ENCODE results near the gene CEND1. TPM values are rescaled to one million over a fixed set of nuclear protein-coding genes. Genes with fewer than 3 reads are reported as not detected.
A peak's percentile ranks its signal among the peaks of the same experiment; 100 is the strongest.

Gene CEND1
- total and polyA plus RNA-seq, 2 of the 4 experiments (the other 2 are of a cell fraction): 0.90 to 4.0 TPM

- TF ChIP-seq MAFK (IDR thresholded peaks at IDR 0.05; ENCODE audit: low read depth, low read length) (no peak), MXI1 (IDR thresholded peaks at IDR 0.05; ENCODE audit: borderline replicate concordance, low read depth, low read length) (no peak), USF2 (IDR thresholded peaks at IDR 0.05; ENCODE audit: low read depth, low read length) (no peak), RFX5 (IDR thresholded peaks at IDR 0.05; ENCODE audit: low read depth, low read length) (no peak), BHLHE40 (IDR thresholded peaks at IDR 0.05; ENCODE audit: low read depth, low read length) (no peak), CEBPB (IDR thresholded peaks at IDR 0.05; ENCODE audit: low read depth, low read length) (no peak), POLR2A (IDR thresholded peaks at IDR 0.05; ENCODE audit: low read depth, low read length) (no peak), RAD21 (IDR thresholded peaks at IDR 0.05; ENCODE audit: low read length) (no peak), NFE2L2 (IDR thresholded peaks at IDR 0.05; ENCODE audit: low read depth, low read length) (no peak), SMC3 (IDR thresholded peaks at IDR 0.05; ENCODE audit: low read depth, low read length) (no peak), MAZ (IDR thresholded peaks at IDR 0.05; ENCODE audit: borderline replicate concordance, low read depth, low read length) (no peak), FOS (IDR thresholded peaks at IDR 0.05; ENCODE audit: low read depth, low read length) (no peak), CHD1 (IDR thresholded peaks at IDR 0.05; ENCODE audit: low read depth, low read length) (no peak), CTCF (conservative IDR thresholded peaks at IDR 0.05; ENCODE audit: low read depth, low read length) (no peak), RCOR1 (IDR thresholded peaks at IDR 0.05; ENCODE audit: insufficient replicate concordance, low read length) (no peak), ELK1 (IDR thresholded peaks at IDR 0.05; ENCODE audit: borderline replicate concordance, low read depth, low read length) (no peak)
- peaks cover 23% of the 10 kb centered on the region; the same call in 1 of the 2 replicates for H3K36me3 ChIP-seq (ENCODE audit: control insufficient read depth, insufficient read depth, low read length)
- no peaks in the 10 kb centered on the region for H3K27me3 ChIP-seq (ENCODE audit: control insufficient read depth, insufficient read depth, low read length)
- no peak overlapping the region for H4K91ac ChIP-seq (ENCODE audit: insufficient read depth, low read depth, low read length)
- POLR2A ChIA-PET (ENCODE audit: unreplicated experiment): no interaction called here
- no peak overlapping the region for H3K4me3 ChIP-seq (ENCODE audit: insufficient read depth, low read depth, low read length)
- H3K4me1 ChIP-seq (ENCODE audit: control insufficient read depth, insufficient read depth, low read length): peaks cover 16% of the 10 kb centered on the region
- H4K5ac ChIP-seq (ENCODE audit: low read depth, low read length): no peak overlapping the region
- peaks cover 0 to 27% of the 10 kb centered on the region in 2 experiments; a peak in 3 of 4 replicates for H3K79me1 ChIP-seq (ENCODE audit: low read depth in 1 of 2, low read length in 2 of 2)
- no peak overlapping the region for H2AK9ac ChIP-seq (replicated peaks; ENCODE audit: low read depth, low read length, poor library complexity)
- H3K9ac ChIP-seq (ENCODE audit: low read depth, low read length): no peak overlapping the region
- intact Hi-C loops (cut with micrococcal nuclease) (no loop called here), in situ Hi-C loops (cut with MboI; ENCODE audit: low sequenced_read_pairs) (no loop called here), dilution Hi-C loops (cut with HindIII; ENCODE audit: low sequenced_read_pairs, unreplicated experiment) (no loop called here)
- no TSS peak for BruUV-seq (replicated peaks)
- H3K27ac ChIP-seq (ENCODE audit: insufficient read depth, low read length): no peak overlapping the region
- no CpG with 5 or more reads among the region's 7 CpGs for WGBS, 2 experiments (ENCODE audit: extremely low coverage in 2 of 2, insufficient read length in 1 of 2)
- no peak overlapping the region for H3K23ac ChIP-seq (ENCODE audit: low read depth, low read length)
- H3K9me1 ChIP-seq (ENCODE audit: insufficient read depth, low read length): peaks cover 6% of the 10 kb centered on the region; the same call in 1 of the 2 replicates
- no peak overlapping the region for H3K18ac ChIP-seq (ENCODE audit: low read depth, low read length)
- no peak overlapping the region for H3K56ac ChIP-seq (ENCODE audit: extremely low read depth, insufficient read depth, low read length)
- no peak overlapping the region for H2AK5ac ChIP-seq (ENCODE audit: low read depth, low read length)
- DNase-seq (no peak), ATAC-seq (ENCODE audit: low read depth) (no peak)
- H2BK20ac ChIP-seq (ENCODE audit: low read depth, low read length): no peak overlapping the region
- CTCF ChIA-PET: no interaction called here
- peak overlapping the region; percentile 5 for H2AFZ ChIP-seq (replicated peaks; ENCODE audit: low read length, poor library complexity)
- H3K4me2 ChIP-seq (ENCODE audit: low read depth, low read length): no peak overlapping the region
- H3K14ac ChIP-seq (replicated peaks; ENCODE audit: low read depth, low read length): no peak overlapping the region
- no peak overlapping the region for H3K4ac ChIP-seq (ENCODE audit: low read depth, low read length)
- H2BK120ac ChIP-seq (ENCODE audit: low read depth, low read length): no peak overlapping the region
- H2BK5ac ChIP-seq (ENCODE audit: low read depth, low read length, poor library complexity, severe bottlenecking): no peak overlapping the region
- no peak overlapping the region for H2BK15ac ChIP-seq (ENCODE audit: low read depth, low read length)
- H4K20me1 ChIP-seq (ENCODE audit: insufficient read depth, low read length): peaks cover 18% of the 10 kb centered on the region
- no peak overlapping the region for H4K8ac ChIP-seq (ENCODE audit: low read depth in 2 of 2, low read length in 2 of 2)
- no peaks in the 10 kb centered on the region for H3K9me3 ChIP-seq (ENCODE audit: control insufficient read depth, insufficient read depth, low read length)
Observed at GRCh38 chr11:793556-793955, 3.7 kb upstream of the CEND1 start.

Measured in IMR-90 (cell line).